GM18520 (cell line): Measurements from ENCODE around the gene RPL7L1.
"Not testable (repeated sequence)": the region's sequence is repeated elsewhere in the genome, so short reads cannot be mapped to it uniquely, and the experiment has no call there.

Experiments
- ATAC-seq: cut with Tn5 transposase; IDR thresholded peaks from one replicate; pipeline ENCODE4 v1.9.1; 2021; ENCODE audit not compliant: unreplicated experiment

Gene RPL7L1

GRCh38 chr6:42890311-42891198 lies 11.1 kb downstream of the RPL7L1 start:
- ATAC-seq, result peak; percentile 88

GRCh38 chr6:42891199-42891722 lies 11.8 kb downstream of the RPL7L1 start:
- no peak for ATAC-seq

GRCh38 chr6:42894041-42894828 lies 14.8 kb downstream of the RPL7L1 start:
- ATAC-seq, result not testable (repeated sequence)

GRCh38 chr6:42896178-42896719 lies 16.8 kb downstream of the RPL7L1 start:
- no peak for ATAC-seq

DNA sequence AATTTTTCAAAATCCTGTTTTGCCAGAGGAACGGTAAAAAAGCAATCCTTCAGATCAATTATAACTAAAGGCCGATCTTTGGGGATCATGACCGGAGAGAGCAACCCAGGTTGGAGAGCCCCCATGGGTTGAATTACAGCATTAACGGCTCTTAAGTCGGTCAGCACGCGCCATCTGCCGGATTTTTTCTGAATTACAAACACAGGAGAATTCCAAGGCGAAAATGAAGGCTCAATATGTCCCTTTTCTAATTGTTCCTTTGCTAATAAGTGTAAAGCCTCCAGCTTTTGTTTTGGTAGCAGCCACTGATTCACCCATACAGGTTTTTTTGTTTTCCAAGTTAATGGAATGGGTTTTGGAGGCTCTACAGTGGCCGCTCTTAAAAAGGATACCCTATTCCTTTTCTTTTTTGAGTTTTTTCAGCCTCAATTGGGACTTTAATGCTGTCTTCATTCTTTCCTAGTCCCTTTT lies 19.5 kb downstream of the RPL7L1 start:
- no peak for ATAC-seq

- ATAC-seq, result no peak
These were observed 20.5 kb downstream of the RPL7L1 start for GRCh38 chr6:42899871-42900270.

- peak; percentile 53 for ATAC-seq
These were observed 22.1 kb downstream of the RPL7L1 start for GRCh38 chr6:42901538-42901957.

DNA sequence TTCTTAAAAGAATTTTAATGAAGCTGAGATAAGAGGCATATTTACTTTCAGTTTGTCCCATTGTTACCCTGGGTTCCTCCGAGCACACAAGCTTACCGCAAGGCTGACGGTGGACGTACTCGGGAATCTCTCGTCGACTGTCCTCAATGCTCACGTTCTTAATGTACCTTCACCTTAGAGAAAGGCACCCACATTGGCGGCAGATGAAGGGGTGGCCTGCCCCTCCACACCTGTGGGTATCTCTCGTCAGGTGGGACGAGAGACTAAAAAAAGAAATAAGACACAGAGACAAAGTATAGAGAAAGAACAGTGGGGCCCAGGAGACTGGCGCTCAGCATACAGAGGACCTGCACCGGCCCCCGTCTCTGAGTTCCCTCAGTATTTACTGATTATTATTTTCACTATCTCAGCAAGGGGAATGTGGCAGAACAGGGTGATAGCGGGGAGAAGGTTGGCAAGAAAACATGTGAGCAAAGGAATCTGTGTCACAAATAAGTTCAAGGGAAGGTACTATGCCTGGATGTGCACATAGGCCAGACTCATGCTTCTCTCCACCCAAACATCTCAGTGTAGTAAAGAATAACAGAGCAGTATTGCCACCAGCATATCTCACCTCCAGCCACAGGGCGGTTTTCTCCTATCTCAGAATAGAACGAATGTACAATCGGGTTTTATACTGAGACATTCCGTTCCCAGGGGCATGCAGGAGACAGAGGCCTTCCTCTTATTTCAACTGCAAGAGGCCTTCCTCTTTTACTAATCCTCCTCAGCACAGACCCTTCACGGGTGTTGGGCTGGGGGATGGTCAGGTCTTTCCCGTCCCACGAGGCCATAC lies 23.2 kb downstream of the RPL7L1 start:
- not testable (repeated sequence) for ATAC-seq

DNA sequence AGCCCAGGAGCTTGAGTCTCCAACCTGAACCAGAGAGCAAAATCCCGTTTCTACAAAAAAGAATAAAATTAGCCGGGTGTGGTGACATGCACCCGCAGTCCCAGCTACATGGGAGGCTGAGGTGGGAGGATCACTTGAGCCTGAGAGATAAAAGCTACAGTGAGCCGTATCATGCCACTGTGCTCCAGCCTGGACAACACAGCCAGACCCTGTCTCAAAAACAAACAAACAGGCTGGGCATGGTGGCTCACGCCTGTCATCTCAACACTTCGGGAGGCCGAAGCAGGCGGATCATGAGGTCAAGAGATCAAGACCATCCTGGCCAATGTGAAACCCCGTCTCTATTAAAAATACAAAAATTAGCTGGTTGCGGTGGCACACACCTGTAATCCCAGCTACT lies 25.1 kb downstream of the RPL7L1 start:
- ATAC-seq, result no peak

DNA sequence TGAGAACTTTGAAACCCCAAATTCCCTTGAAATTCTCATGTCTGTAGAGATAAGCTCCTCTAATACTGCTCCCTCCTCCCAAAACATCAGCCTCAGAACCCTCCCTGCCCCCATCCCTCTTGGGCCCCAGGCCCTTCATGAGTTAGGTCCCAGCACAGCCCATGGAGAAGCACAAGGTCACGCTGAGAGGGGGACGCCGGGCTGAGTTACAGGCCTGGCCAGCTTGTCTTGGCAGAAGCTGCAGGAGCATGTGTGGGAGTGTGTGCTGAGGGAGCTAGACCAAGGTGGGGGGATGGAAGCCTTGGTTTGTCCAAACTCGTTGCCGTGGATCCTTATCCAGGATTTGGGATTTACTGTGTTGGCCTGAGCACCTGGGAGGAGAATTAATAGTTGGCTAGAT lies 27.9 kb downstream of the RPL7L1 start:
- ATAC-seq, result no peak

DNA sequence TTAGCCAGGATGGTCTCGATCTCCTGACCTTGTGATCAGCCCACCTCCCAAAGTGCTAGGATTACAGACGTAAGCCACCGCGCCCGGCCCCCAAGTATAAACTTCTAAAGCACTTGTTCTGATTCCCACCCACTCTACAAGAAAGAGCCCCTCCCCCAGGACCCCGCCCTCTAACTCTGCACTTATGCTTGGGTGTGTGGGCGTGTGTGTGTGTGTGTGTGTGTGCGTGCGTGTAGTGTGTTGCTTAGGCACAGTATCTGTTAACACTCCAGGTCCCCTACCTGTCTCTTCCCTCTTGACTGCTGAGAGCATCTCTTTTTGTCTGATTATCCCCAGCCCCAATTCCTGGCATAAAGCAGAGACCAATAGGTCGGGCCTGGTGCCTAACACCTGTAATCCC lies 30.4 kb downstream of the RPL7L1 start:
- no peak for ATAC-seq

- ATAC-seq, result no peak
These were observed 32.0 kb downstream of the RPL7L1 start for GRCh38 chr6:42911171-42912021.

DNA sequence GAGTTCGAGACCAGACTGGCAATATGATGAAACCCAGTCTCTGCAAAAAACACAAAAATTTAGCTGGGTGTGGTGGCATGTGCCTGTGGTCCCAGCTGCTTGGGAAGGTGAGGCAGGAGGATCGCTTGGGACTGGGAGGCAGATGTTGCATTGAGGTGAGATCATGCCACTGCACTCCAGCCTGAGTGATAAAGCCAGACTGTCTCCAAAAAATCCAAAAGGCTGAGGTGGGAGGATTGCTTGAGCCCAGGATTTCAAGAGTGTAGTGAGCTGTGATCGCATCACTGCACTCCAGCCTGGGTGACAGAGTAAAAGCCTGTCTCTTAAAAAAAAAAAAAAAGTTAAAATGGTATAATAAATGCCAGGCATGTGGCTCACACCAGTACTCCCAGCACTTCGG lies 35.1 kb downstream of the RPL7L1 start:
- ATAC-seq, result no peak

GRCh38 chr6:42915732-42916131 lies 36.3 kb downstream of the RPL7L1 start, which contains the start of gene PTCRA:
TSS of gene PTCRA (plus strand) at chr6:42916053. CDS start at chr6:42916070, 17 bp downstream.
- no peak for ATAC-seq

DNA sequence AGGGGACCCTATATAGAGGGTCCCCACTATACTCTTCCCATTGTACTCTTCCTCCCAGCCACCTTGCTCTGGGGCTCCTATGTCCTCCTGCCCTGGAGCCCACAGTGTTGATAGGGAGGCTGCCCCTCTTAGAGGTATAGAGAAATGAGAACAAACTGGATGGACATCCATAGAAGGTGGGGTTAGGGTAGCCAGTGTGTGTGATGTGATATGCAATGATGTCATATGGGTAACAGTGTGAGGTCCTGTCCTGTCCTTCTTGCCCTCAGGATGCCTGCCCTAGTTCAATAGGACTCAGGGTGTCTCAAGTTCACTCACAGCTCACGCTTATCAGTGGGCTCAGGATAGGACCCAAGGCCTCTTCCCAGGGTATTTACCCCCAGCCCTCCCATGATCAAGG lies 36.9 kb downstream of the RPL7L1 start:
- no peak for ATAC-seq

- no peak for ATAC-seq
These were observed 42.4 kb downstream of the RPL7L1 start for GRCh38 chr6:42921801-42922200.

- no peak for ATAC-seq
These were observed 44.2 kb downstream of the RPL7L1 start for GRCh38 chr6:42923666-42924065.

DNA sequence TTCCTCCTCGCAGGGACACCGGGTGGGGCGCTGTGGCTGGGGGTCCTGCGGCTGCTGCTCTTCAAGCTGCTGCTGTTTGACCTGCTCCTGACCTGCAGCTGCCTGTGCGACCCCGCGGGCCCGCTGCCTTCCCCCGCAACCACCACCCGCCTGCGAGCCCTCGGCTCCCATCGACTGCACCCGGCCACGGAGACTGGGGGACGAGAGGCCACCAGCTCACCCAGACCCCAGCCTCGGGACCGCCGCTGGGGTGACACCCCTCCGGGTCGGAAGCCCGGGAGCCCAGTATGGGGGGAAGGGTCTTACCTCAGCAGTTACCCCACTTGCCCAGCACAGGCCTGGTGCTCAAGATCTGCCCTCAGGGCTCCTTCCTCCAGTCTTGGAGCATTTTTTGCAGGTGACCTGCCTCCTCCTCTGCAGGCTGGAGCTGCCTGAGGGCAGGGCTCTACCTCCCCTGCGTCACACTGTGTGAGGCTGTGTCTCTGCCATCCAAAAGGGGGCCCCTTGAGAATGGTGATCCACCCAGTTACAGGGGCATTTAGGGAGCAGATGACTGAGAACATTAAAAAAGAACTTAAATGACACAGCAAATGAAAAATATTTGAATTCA lies 45.9 kb downstream of the RPL7L1 start:
- ATAC-seq, result no peak
